ENCODE data around the gene KCNAB1.
"Not testable (repeated sequence)": the region's sequence is repeated elsewhere in the genome, so short reads cannot be mapped to it uniquely, and the experiment has no call there.

KCNAB1 gene

DNA sequence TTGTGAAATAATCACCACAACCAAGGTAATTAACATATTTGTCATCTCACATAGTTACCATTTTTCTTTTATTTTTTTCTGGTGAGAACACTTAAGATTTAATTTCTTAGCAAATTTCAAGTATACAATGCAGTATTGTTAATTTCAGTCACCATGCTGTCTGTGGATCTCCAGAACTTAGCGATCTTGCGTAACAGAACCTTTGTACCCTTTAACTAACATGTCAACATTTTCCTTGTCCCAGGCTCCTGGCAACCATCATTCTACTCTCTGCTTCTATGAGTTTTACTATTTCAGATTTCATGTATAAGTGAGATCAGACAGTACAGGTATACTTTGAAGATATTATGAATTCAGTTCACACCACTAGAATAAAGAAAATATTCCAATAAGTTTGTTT is 154.4 kb downstream of the KCNAB1 start:
- no peak for FAIRE-seq

- FAIRE-seq, result not testable (repeated sequence)
These were observed 164.3 kb downstream of the KCNAB1 start for GRCh38 chr3:156284637-156285036.

- no peak for FAIRE-seq
These were observed 165.2 kb downstream of the KCNAB1 start for GRCh38 chr3:156285626-156286025.

- no peak for FAIRE-seq
These were observed 170.5 kb downstream of the KCNAB1 start for GRCh38 chr3:156290924-156291271.

DNA sequence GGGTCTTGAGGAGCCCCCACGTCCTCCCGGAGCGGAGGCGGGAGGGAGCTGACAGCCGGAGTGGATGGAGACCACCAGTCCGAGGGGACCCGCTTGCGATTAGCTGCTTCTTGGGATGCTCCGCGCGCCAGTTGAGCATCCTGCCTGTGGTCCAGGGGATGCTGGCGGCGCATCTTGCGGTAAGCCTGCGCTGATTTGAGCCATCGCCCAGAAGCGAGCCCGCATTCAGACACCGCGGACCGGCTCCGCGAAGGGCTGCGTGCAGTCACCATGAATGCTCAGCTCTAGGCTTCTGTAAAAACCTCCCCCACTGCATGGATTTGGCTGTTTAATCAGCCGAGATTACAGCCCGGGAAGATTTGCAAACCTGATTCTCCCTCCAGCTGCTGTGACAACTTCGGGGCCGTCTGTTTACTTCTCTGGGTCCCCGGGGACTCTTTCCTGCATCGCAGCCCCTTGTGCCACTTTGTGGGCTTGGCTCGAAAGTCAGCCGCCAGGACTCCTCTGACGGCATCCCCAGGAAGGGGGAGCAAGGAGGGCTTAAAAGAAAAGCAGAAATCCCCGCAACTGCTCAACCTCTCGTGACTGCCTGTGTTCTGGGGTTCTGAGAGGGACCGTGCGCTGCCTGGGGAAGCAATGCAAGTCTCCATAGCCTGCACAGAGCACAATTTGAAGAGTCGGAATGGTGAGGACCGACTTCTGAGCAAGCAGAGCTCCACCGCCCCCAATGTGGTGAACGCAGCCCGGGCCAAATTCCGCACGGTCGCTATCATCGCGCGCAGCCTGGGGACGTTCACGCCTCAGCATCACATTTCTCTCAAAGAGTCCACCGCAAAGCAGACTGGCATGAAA is 171.1 kb downstream of the KCNAB1 start:
- no peak for FAIRE-seq

GRCh38 chr3:156293566-156293965 is 173.2 kb downstream of the KCNAB1 start:
- FAIRE-seq, result no peak

- FAIRE-seq, result no peak
These were observed 177.2 kb downstream of the KCNAB1 start for GRCh38 chr3:156297582-156297981.

DNA sequence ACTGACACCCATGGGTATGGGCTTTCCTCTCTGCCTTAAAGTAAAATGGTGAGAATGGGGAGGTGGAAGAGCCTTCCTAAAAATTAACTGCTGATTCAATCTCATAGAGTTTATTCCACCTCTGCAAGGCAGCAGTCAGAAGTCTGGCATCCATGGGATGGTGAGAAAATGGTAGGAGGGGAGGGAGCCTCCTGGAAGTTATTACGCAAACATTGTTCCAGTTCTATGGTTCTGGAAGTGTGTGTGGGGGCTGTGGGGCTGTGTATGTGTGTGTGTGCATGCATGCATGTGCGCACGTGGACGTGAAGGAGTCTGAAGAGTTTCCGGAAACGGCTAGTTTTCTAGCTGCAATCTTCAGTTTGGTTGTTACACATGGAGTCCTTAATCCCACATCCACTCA is 177.6 kb downstream of the KCNAB1 start:
- no peak for FAIRE-seq

GRCh38 chr3:156298938-156299337 is 178.6 kb downstream of the KCNAB1 start:
- no peak for FAIRE-seq

DNA sequence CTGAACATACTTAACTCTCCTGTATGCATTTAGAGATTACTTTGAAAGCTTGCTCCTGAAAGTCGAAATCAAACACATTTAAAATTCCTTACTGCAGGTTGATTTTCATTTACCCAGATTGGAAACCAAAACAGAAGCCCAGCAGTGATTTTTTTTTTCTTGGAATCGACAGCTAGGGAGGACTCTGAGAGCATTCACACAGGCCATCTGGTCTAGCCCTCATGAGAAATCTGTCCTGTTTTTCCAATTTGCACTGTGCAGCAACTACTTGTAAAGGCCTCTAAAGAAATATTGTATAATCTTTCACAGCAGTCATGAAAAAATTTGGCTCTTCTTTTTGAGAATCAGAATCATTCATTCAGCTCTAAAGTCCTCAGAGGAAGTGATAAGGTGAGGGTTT is 179.2 kb downstream of the KCNAB1 start:
- FAIRE-seq, result no peak

- no peak for FAIRE-seq
These were observed 180.0 kb downstream of the KCNAB1 start for GRCh38 chr3:156300371-156300770.

GRCh38 chr3:156300929-156301840 is 180.8 kb downstream of the KCNAB1 start:
- no peak for FAIRE-seq

DNA sequence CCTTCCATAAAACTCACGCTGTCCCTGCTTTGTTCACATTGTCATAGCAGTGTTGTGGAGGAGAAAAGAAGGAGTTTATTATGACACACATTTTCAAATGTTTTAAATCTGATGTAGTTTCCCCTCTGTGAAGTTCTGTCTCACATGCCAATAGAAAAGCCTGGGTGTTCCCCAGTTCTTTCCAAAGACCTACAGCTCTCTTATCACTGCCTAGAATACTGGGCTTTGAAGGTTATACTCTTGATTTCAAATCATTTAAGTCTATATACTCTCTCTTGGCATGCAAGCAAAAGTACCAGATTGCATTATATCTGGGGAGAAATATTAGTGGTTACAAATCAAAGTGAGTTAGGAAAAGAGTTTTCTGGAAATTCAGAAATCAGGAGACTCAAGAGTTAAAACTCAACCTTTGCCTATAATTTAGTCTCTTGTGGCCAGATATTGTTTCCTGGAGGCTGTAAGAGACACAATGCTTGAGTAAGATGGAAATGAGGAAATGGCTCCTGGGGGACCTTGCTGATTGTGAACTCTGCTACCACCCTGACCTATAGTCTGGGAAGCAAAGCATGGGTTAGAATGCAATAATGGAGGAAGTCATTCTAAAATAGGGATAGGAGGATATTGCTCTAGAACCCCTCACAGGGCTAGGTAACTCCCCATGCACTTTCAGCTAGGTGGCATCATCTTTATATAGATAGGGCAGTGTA is 182.8 kb downstream of the KCNAB1 start:
- no peak for FAIRE-seq

- no peak for FAIRE-seq
These were observed 184.0 kb downstream of the KCNAB1 start for GRCh38 chr3:156304406-156304805.

GRCh38 chr3:156305672-156306071 is 185.3 kb downstream of the KCNAB1 start:
- FAIRE-seq, result no peak

- no peak for FAIRE-seq
These were observed 187.3 kb downstream of the KCNAB1 start for GRCh38 chr3:156307704-156308103.

DNA sequence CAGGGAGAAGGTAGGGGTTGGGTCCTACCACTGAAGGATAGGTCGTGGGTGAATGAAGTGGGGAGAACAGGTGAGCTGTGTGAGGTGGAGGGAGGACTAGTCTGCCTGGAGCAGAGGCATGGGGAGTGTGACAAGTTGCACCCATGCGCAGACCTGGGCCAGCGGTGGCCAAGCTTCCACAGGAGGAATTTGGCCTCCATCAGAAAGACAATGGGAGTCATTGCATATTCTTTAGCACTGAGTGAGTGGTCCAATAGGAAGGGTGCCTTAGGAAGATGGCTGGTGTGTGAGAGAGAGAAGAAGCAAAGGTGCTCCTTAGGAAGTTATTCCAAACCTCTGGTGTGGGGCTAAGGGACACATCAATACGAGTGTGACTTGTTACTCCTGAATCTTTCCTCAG is 191.1 kb downstream of the KCNAB1 start:
- no peak for FAIRE-seq

DNA sequence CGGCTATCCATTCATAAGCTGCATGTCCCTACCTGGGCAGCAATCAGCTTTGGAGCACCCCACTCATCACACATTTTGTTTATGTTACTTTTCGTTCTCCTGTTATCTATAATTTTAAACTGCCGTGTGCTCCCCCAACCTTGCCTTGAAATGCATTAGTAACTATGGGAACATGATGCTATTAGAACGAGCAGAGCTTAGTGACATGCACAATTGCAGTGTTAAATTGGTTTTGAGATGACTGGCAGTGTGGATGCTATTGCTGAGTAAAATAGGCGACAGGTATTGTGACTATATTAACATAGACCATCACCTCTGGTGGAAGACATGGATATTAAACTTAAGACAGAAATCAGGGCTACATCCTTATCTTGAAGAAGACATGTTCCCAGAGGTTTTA is 191.6 kb downstream of the KCNAB1 start:
- FAIRE-seq, result no peak

GRCh38 chr3:156316076-156316475 is 195.7 kb downstream of the KCNAB1 start:
- FAIRE-seq, result no peak

DNA sequence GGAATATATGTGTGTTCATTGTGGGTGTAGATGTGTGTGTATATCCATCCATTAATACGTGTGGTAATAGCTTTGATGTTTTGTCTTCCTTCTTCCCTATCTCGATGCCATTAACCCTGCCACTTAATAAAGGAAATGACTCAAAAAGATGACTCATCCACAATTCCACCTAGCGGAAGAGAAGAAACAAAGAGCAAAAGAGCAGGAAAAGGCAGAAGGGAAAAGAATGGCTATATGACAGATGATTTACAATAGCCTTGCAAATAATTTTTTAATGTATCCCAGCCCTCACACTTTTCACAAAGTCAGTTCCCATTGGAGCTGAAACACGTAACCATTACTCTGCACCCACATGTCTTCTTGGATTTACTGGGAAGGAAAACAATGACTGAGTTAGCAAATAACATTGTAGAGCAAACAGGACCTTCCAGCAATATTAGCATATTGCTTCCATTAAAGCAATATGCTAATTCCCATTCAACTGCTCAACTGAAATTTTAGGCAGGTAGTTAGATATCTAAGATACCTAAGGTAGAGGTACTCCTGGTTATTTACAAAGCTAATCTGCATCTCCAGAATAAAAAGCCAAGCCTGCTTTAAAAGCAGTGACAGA is 197.2 kb downstream of the KCNAB1 start:
- no peak for FAIRE-seq

DNA sequence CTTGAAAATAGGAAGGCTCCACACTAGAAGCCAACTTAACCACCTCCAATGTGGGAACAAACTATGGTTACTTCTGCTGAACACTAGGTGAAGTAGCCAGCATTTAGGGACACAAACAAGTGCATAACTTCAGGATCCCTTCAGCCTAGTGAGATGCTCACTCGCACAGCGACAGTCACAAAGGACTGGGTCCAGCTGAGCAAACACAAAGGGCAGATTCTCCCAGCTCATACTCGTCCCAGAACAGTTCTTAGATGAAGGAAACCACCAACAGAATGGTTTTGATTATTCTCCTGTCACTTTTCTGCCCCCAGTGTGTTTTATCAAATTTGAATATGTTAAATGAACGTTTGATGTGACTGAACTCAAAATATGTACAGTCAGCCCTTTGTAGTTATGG is 201.6 kb downstream of the KCNAB1 start:
- no peak for FAIRE-seq

DNA sequence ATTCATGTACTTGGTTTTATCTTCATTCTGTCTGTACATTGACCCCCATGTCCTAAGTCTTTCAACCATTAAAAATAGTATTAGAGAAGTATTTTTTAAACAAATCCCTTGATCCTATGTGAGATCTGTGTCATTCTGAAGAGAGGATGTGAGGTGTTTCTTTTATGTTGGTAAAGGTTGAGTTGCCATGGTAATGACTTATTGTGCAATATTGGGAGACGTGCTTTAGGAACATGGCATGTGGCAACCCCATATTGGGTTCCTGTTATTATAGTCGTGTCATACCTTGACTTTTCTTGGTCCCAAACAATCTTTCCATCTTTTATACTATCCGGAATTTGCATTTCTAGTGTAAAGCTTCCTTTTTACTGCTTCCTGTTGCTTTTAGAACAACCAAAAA is 203.1 kb downstream of the KCNAB1 start:
- FAIRE-seq, result no peak

- FAIRE-seq, result no peak
These were observed 210.0 kb downstream of the KCNAB1 start for GRCh38 chr3:156330415-156330814.

All from A204.1 (cell line).